Naive thymus-derived CD4-positive, alpha-beta T cell (primary cell): ENCODE measurements around the gene PIGZ. TPM values are rescaled to one million over a fixed set of nuclear protein-coding genes. Genes with fewer than 3 reads are reported as not detected.
A peak's percentile ranks its signal among the peaks of the same experiment; 100 is the strongest.

ENCODE experiments used
- ATAC-seq: fragments of 150-1000 bp; cut with Tn5 transposase; 2 replicates; pipeline ENCODE4 v1.10.0; 2021; ENCODE audit warnings: mild to moderate bottlenecking, moderate library complexity
- CTCF ChIA-PET: fragments of 350-600 bp; sonication (Branson Sonifier 250); formaldehyde crosslinking; loops from one replicate; lab custom pipeline; 2021; ENCODE audit warnings: antibody characterized with exemption; lab: Charles Lee
- POLR2A ChIA-PET: fragments of 350-600 bp; sonication (Branson Sonifier 250); formaldehyde crosslinking; loops from one replicate; lab custom pipeline; 2021; ENCODE audit warnings: antibody characterized with exemption, inconsistent platforms; lab: Charles Lee
- DNase-seq, 9 donors: peaks; one replicate each; pipeline versions ENCODE4 v3.0.0 to v3.0.0-alpha.2; 2020 to 2022; ENCODE audit warnings: mixed read lengths in 1 of 9
- H3K27ac ChIP-seq: one replicate; pipeline ENCODE4 v1.7.0; 2013; ENCODE audit warnings: mild to moderate bottlenecking, low read depth, low read length, moderate library complexity
- H3K27me3 ChIP-seq, 2 donors: one replicate each; pipeline ENCODE4 v1.7.0; 2013; ENCODE audit warnings: low read length in 2 of 2, mild to moderate bottlenecking in 2 of 2, moderate library complexity in 2 of 2; ENCODE audit not compliant: control insufficient read depth in 2 of 2, insufficient read depth in 2 of 2
- H3K36me3 ChIP-seq, 3 experiments: 1 replicate in 2 of 3; 2 replicates in 1 of 3; pipeline ENCODE4 v1.7.0; 2013; ENCODE audit warnings: low read length in 3 of 3, mild to moderate bottlenecking in 3 of 3, moderate library complexity in 1 of 3; ENCODE audit not compliant: insufficient read depth in 3 of 3, control insufficient read depth in 2 of 3
- H3K4me1 ChIP-seq, 2 donors: one replicate each; pipeline ENCODE4 v1.7.0; 2013; ENCODE audit warnings: low read length in 2 of 2, mild to moderate bottlenecking in 2 of 2, moderate library complexity in 1 of 2; ENCODE audit not compliant: control insufficient read depth in 2 of 2, insufficient read depth in 2 of 2
- H3K4me3 ChIP-seq: 2 replicates; pipeline ENCODE4 v1.7.0; 2013; ENCODE audit warnings: mild to moderate bottlenecking, low read length
- H3K9me3 ChIP-seq, 3 experiments: 1 replicate in 2 of 3; 2 replicates in 1 of 3; pipeline ENCODE4 v1.7.0; 2013; ENCODE audit warnings: low read length in 3 of 3; ENCODE audit not compliant: control insufficient read depth in 2 of 3
- H3K27ac Mint-ChIP-seq, 9 donors: one replicate each; pipeline ENCODE4 v1.8.0; 2020 to 2022; ENCODE audit warnings: mixed read lengths in 9 of 9, mild to moderate bottlenecking in 8 of 9, moderate library complexity in 5 of 9, inconsistent platforms in 2 of 9
- H3K27me3 Mint-ChIP-seq, 5 donors: one replicate each; pipeline ENCODE4 v1.8.0; 2021 to 2022; ENCODE audit warnings: mixed read lengths in 5 of 5, mild to moderate bottlenecking in 1 of 5
- H3K36me3 Mint-ChIP-seq, 5 donors: one replicate each; pipeline ENCODE4 v1.8.0; 2020 to 2022; ENCODE audit warnings: mixed read lengths in 5 of 5, mild to moderate bottlenecking in 3 of 5, inconsistent platforms in 1 of 5
- H3K4me1 Mint-ChIP-seq, 7 donors: one replicate each; pipeline ENCODE4 v1.8.0; 2020 to 2022; ENCODE audit warnings: mixed read lengths in 7 of 7, mild to moderate bottlenecking in 3 of 7, inconsistent platforms in 1 of 7
- H3K4me3 Mint-ChIP-seq, 10 donors: one replicate each; pipeline ENCODE4 v1.8.0; 2020 to 2022; ENCODE audit warnings: mild to moderate bottlenecking in 10 of 10, mixed read lengths in 10 of 10, moderate library complexity in 6 of 10, inconsistent platforms in 2 of 10
- H3K9me3 Mint-ChIP-seq, 11 donors: one replicate each; pipeline ENCODE4 v1.8.0; 2020 to 2022; ENCODE audit warnings: mixed read lengths in 11 of 11, mild to moderate bottlenecking in 4 of 11, inconsistent platforms in 1 of 11, moderate library complexity in 1 of 11
- intact Hi-C, 2 donors: fragments of 100-400 bp; cut with micrococcal nuclease; formaldehyde crosslinking; loops; one replicate each; pipeline ENCODE4 v1.15.1; 2023
- polyA plus RNA-seq, 2 donors: library from polyadenylated mRNA; unstranded; fragments of 300-500 nt; fragmentation: Illumina TruSeq; gene quantifications; one replicate each; pipeline ENCODE4 v1.2.3, GENCODE V29; 2021
- total RNA-seq, 6 experiments: library from RNA in 5 of 6; stranded (reverse) in 5 of 6; gene quantifications; 1 replicate in 5 of 6; 2 replicates in 1 of 6; pipeline ENCODE4 v1.2.3 and lab custom pipeline; 2021 to 2026

PIGZ gene
- total and polyA plus RNA-seq, 7 experiments from 2014 or later = 0.20 to 2.7 (median 0.78) TPM; not detected in 1

DNA sequence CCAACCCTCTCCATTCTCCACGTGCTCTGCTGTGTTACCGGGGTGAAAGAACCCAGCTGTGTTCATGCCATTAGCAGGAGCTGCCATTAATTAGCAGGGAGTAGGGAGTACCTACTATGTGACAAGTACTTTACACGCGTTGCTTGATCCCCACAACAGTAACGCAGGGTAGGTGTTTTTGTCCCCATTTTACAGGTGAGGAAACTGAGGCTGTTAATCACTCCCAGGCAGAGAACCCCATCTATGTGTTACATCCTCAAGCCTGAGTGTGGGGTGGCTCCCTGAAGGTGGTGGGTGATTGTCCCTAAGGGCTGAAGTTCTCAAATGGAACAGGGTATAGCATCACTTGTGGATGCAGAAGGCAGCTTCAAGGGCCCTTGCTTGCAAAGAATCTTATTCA, 38.2 kb upstream of the PIGZ start:
- intact Hi-C loops = no loop called here
- no peaks in the 10 kb centered on the region for H3K9me3 ChIP-seq
- Mint-ChIP-seq H3K4me3 (no peak overlapping the region), H3K9me3 (no peaks in the 10 kb centered on the region), H3K27ac (no peak overlapping the region), H3K36me3 (peaks cover 0 to 1% (median 0%) of the 10 kb centered on the region in 5 donors), H3K4me1 (peaks cover 4 to 14% (median 9%) of the 10 kb centered on the region in 7 donors), H3K27me3 (no peaks in the 10 kb centered on the region)
- no peak overlapping the region for H3K4me3 ChIP-seq
- no peaks in the 10 kb centered on the region for H3K36me3 ChIP-seq
- CTCF ChIA-PET = interaction anchor here (0.6 to 1.1 kb wide), 2 partner anchors 25 to 143 kb away, joined by 3 read pairs; no protein-coding TSS in a partner anchor
- H3K27ac ChIP-seq = no peak overlapping the region
- no peak for ATAC-seq
- POLR2A ChIA-PET = no interaction called here
- no peak for DNase-seq
- H3K27me3 ChIP-seq = no peaks in the 10 kb centered on the region
- peaks cover 8% of the 10 kb centered on the region in 2 donors for H3K4me1 ChIP-seq

DNA sequence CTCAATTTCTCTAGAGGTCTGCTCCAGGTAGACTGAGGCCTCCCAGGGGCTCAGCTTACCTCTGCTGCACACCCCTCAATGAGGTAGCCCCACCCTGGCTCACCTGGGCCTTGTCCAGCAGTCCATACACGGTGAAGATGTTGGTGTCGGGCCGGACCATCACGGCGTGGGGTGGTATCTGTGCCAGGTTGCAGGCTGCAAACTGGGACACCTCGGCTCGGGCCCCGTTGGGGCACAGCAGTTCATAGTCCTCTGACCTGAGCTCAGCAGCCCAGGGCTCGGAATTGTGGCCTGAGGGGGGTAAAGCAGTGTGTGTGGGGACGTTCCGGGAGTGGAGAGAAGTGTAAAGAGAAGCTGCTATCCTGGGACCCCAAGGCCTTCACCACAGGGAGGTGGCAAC, 37.8 kb upstream of the PIGZ start:
- no peak overlapping the region for H3K27ac ChIP-seq
- intact Hi-C loops = no loop called here
- no peaks in the 10 kb centered on the region for H3K27me3 ChIP-seq
- ChIA-PET CTCF (interaction anchor here (0.6 to 1.1 kb wide), 2 partner anchors 25 to 143 kb away, joined by 3 read pairs; no protein-coding TSS in a partner anchor), POLR2A (no interaction called here)
- Mint-ChIP-seq H3K36me3 (peaks cover 0 to 1% (median 0%) of the 10 kb centered on the region in 5 donors), H3K4me3 (no peak overlapping the region), H3K27ac (no peak overlapping the region), H3K27me3 (peaks cover 0 to 2% (median 0%) of the 10 kb centered on the region in 5 donors), H3K4me1 (peaks cover 4 to 18% (median 13%) of the 10 kb centered on the region in 7 donors), H3K9me3 (peaks cover 0 to 2% (median 0%) of the 10 kb centered on the region in 11 donors)
- DNase-seq (no peak), ATAC-seq (no peak)
- H3K4me1 ChIP-seq = peaks cover 8% of the 10 kb centered on the region in 2 donors
- H3K4me3 ChIP-seq = no peak overlapping the region
- no peaks in the 10 kb centered on the region for H3K36me3 ChIP-seq
- no peaks in the 10 kb centered on the region for H3K9me3 ChIP-seq

DNA sequence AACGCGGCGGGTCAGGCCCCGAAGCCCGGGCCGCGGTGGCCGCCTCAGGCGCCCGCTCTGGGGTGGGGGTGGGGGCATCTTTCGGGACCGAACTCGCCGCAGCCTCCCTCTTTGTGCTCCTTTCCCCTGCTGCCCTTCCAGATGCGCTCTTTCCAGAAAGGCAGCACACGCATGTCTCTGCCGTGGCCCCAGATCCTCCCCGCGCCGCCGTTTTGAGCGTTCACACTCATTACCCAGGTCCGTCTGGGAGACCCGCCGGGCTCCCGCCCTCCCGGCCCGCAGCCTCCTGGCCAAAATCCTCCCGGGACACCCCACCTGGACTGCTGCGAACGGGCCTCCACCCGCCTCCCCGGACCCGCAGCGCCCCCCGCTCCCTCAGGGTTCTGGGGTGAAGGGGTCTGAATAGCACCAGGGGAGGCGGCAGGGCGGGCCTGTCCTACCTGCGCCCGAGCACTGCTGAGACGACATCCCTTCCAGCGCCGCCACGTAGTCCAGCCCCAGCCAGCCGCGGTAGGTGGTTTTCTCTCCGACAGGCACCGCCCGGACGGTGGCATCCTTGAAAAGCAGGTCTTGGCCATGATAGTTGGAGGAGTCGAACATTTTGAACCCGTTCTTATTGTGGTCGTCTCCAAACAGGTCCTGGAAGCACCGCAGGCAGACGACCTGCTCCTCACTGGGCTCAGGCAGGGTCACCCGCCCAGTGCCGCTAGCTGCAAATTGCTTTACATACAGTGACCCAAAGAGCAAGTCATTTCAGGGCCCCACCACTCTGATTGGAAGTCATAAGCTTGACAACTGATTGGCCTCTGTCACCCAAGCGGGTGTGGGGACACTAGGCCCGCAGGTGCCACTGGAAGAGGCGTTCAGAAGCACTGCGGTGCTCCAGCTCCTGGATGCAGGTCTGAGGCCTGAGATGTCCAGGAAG, 35.1 kb upstream of the PIGZ start:
- Mint-ChIP-seq H3K27ac (peak overlapping the region; percentile 51 to 85 (median 67)), H3K4me3 (peak overlapping the region; percentile 70 to 91 (median 86)), H3K4me1 (peaks cover 4 to 19% (median 13%) of the 10 kb centered on the region in 7 donors), H3K36me3 (peaks cover 0 to 1% (median 0%) of the 10 kb centered on the region in 5 donors), H3K27me3 (peaks cover 0 to 2% (median 0%) of the 10 kb centered on the region in 5 donors), H3K9me3 (peaks cover 0 to 3% (median 0%) of the 10 kb centered on the region in 11 donors)
- Histone ChIP-seq H3K9me3 (no peaks in the 10 kb centered on the region), H3K4me1 (peaks cover 8% of the 10 kb centered on the region in 2 donors), H3K27me3 (no peaks in the 10 kb centered on the region), H3K4me3 (peak overlapping the region; percentile 35), H3K27ac (peak overlapping the region; percentile 59), H3K36me3 (no peaks in the 10 kb centered on the region)
- intact Hi-C loops = loop anchor here (1.0 to 2.0 kb wide), 3 partner anchors 26 to 61 kb away; partner anchors contain the start of genes MELTF (in 1 of the 2) and NCBP2 (in 1 of the 2)
- peak in 1 of 9 donors; percentile 19 for DNase-seq
- no peak for ATAC-seq
- ChIA-PET CTCF (interaction anchor here (1.5 kb wide), 1 partner anchor 26 kb away, joined by 6 read pairs; the partner anchor contains the start of gene MELTF), POLR2A (interaction anchor here (0.6 to 0.7 kb wide), 2 partner anchors 27 to 1479 kb away, joined by 3 to 4 read pairs; no protein-coding TSS in a partner anchor)

DNA sequence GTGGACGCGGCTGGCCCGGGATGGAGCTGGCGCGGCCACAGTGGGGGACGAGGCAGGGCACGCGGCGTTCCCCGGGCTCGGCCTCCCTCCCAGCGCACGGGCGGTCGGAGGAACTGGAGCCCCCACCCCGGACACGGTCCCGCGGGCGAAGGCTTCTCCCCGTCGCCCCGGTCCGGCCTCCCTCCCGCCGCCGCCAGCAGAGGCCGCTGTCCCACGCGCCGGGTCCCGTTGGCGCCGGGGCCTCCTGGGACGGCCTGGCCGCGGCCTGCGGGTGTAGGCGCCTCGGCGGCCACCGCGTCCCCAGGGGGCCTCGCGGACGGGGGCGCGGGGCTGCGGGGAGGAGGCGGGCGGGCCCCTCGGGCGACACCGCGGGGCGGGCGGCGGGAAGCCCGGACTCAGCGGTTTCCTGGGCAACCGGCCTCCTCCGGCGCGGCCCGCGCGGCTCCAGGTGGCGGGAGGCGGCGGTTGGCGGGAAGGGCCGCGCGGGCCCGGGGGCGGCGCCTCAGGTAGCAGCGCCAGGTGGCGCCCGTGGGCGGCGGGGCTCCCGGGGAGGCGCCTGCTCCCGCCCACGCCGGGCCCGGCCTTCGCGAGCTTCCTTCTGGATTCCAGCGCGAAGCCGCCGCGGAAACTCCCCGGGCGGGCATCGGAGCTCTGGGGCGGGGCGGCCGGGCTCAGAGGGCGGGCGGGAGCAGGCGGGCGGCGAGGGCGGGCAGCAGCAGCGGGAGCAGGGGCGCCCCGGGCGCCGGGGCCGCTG, 34.2 kb upstream of the PIGZ start:
- Histone ChIP-seq H3K4me1 (peaks cover 8% of the 10 kb centered on the region in 2 donors), H3K27me3 (no peaks in the 10 kb centered on the region), H3K9me3 (no peaks in the 10 kb centered on the region), H3K27ac (peak overlapping the region; percentile 57), H3K36me3 (no peaks in the 10 kb centered on the region), H3K4me3 (peak overlapping the region; percentile 33)
- DNase-seq (peak; percentile 60 to 91 (median 77)), ATAC-seq (peak; percentile 87)
- Mint-ChIP-seq H3K4me3 (peak overlapping the region in 4 of 10 donors; percentile 70 to 80 (median 80)), H3K36me3 (peaks cover 0 to 1% (median 0%) of the 10 kb centered on the region in 5 donors), H3K4me1 (peaks cover 4 to 19% (median 13%) of the 10 kb centered on the region in 7 donors), H3K9me3 (peaks cover 0 to 3% (median 0%) of the 10 kb centered on the region in 11 donors), H3K27ac (peak overlapping the region in 3 of 9 donors; percentile 58 to 74 (median 62)), H3K27me3 (peaks cover 0 to 2% (median 0%) of the 10 kb centered on the region in 5 donors)
- intact Hi-C loops = loop anchor here (1.0 to 2.0 kb wide), 6 partner anchors 26 to 507 kb away; partner anchors contain the start of genes MELTF (in 2 of the 2), NCBP2 (in 1 of the 2) and SENP5 (in 1 of the 2)
- ChIA-PET CTCF (interaction anchor here (0.6 to 1.5 kb wide), 3 partner anchors 16 to 186 kb away, joined by 3 to 6 read pairs (median 3); partner anchors contain the start of gene MELTF), POLR2A (interaction anchor here (0.6 to 0.7 kb wide), 2 partner anchors 28 to 710 kb away, joined by 4 read pairs; no protein-coding TSS in a partner anchor)

DNA sequence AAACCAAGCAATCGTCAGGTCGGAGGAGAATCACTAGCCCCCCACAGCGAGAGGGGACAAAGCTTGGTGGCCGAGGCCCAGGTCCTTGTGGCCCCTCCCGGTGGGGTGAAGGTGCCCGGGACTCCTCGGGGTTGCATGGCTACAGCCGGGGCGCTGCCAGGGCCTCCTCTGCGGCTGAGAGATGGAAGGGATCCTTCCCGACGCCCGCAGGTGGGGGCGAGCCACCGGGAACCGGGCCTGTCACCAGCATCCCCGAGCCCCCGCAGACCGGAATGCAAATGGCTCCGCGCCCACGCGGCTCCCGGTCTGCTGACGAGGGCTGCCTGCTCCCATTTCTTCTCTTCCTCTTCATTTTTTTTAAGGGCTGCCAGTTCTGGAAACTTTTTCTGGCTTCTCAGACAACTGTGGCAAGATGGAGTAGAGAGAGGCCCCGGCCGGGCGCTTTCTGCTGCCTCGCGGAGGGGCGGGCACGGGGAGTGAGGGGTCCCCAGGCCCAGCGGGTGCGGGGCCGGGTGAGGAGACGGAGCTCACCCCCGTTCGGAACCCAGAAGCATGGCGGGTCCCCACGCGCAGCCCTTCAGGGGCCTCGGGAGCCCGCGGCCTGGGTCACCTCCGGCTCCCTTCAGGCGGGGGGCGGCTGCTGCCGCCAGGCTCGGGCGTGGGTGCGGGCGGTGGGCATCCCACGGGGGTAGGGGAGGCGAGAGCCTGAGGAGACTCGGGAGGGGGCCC, 33.5 kb upstream of the PIGZ start:
- ChIA-PET CTCF (interaction anchor here (0.6 to 1.5 kb wide), 4 partner anchors 17 to 187 kb away, joined by 3 to 6 read pairs (median 3); partner anchors contain the start of gene MELTF), POLR2A (interaction anchor here (0.6 kb wide), 1 partner anchor 711 kb away, joined by 4 read pairs; no protein-coding TSS in a partner anchor)
- ATAC-seq (no peak), DNase-seq (peak in 1 of 9 donors; percentile 16)
- peak overlapping the region; percentile 59 to 90 (median 82) for H3K4me3 Mint-ChIP-seq
- H3K4me1 Mint-ChIP-seq = peaks cover 4 to 19% (median 13%) of the 10 kb centered on the region in 7 donors
- H3K4me3 ChIP-seq = peak overlapping the region; percentile 33
- no peaks in the 10 kb centered on the region for H3K9me3 ChIP-seq
- no peaks in the 10 kb centered on the region for H3K36me3 ChIP-seq
- peaks cover 0 to 1% (median 0%) of the 10 kb centered on the region in 5 donors for H3K36me3 Mint-ChIP-seq
- H3K27me3 ChIP-seq = no peaks in the 10 kb centered on the region
- peaks cover 8% of the 10 kb centered on the region in 2 donors for H3K4me1 ChIP-seq
- H3K27ac Mint-ChIP-seq = peak overlapping the region; percentile 43 to 92 (median 81)
- H3K27ac ChIP-seq = peak overlapping the region; percentile 57
- intact Hi-C loops = loop anchor here (1.0 to 2.0 kb wide), 6 partner anchors 27 to 508 kb away; partner anchors contain the start of genes MELTF (in 1 of the 2), NCBP2 (in 1 of the 2) and SENP5 (in 1 of the 2)
- peaks cover 0 to 2% (median 0%) of the 10 kb centered on the region in 5 donors for H3K27me3 Mint-ChIP-seq
- peaks cover 0 to 3% (median 0%) of the 10 kb centered on the region in 11 donors for H3K9me3 Mint-ChIP-seq
